HG03108 (cell line): ENCODE measurements around the gene PHAF1.

Experiments used
- ATAC-seq: cut with Tn5 transposase; IDR thresholded peaks from one replicate; pipeline ENCODE4 v1.9.1; 2021; ENCODE audit warnings: moderate library complexity; ENCODE audit not compliant: unreplicated experiment

PHAF1 gene

DNA sequence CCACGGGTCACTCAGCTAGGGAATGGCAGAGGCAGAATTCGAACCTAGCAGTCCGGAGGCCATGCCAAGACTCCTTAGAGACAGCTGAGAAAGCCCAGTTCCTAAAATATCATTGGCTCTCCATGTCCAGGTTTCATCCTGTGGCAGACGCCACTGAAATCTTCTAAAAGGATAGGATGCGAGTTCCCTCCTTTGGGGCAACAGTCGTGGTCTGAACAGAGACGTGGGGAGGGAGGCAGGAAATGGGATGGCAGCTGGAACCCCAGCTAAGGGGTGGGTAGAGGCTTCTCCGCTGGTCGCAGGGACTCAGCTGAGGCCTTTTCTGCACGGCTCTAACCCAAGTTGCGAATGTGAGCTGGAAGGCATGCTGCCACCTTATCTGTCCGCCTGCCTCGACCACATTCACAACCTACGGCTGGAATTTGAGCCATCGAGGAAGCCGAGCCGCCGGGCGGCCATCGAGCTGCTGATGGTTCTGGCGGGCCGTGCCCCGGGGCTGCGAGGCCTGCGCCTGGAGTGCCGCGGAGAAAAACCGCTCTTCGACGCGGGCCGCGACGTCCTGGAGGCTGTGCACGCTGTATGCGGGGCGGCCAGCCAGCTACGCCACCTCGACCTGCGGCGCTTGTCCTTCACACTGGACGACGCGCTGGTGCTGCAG lies 52.9 kb downstream of the PHAF1 start:
- no peak for ATAC-seq

DNA sequence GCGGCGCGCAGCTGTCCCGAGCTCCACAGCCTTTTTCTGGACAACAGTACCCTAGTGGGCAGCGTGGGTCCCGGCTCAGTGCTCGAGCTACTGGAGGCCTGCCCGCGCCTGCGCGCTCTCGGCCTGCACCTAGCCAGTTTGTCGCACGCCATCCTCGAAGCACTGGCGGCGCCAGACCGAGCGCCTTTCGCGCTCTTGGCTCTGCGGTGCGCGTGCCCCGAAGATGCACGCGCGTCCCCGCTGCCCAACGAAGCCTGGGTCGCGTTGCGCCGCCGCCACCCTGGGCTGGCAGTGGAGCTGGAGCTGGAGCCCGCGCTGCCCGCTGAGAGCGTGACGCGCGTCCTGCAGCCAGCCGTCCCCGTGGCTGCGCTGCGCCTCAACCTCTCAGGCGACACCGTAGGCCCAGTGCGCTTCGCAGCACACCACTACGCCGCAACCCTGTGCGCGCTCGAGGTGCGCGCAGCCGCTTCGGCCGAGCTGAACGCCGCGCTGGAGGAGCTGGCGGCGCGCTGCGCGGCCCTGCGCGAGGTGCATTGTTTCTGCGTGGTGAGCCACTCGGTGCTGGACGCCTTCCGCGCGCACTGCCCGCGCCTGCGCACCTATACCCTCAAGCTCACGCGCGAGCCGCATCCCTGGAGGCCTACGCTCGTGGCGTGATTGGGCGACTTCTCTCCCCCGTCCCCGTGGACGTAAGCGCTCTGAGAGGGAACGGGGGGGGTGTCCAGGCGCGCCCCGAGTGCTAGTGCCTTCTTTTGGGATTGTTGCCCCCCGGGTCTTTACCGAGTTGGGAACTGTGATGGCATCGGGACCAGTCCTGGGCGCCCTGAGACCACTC lies 53.6 kb downstream of the PHAF1 start:
- ATAC-seq = no peak

DNA sequence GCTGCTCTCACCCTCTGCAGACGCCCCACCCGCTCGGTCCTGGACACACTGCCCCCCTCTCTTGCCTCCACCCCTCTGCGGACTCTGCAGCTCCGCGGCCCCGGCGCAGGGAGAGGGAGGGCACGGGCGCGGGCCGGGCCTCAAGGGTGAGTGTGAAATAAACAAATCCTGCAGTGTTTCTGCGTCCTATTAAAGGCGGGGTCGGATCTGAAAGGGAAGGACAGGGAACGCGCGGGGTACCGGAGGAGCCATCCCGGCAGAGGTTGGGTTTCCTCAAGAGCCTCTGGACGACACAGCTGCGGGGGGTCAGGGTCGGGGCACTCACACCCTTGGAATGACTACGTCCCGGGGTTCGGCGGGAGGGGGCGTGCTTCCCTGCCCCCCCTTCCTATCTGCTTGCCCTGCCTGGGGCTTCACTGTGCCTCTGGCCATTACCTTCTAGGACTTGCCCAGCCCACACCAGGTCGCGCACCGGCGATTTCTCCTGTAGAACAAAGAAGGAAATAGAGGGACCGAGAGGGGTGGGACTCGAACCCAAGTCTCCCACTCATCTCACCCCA lies 54.3 kb downstream of the PHAF1 start:
- ATAC-seq = no peak

DNA sequence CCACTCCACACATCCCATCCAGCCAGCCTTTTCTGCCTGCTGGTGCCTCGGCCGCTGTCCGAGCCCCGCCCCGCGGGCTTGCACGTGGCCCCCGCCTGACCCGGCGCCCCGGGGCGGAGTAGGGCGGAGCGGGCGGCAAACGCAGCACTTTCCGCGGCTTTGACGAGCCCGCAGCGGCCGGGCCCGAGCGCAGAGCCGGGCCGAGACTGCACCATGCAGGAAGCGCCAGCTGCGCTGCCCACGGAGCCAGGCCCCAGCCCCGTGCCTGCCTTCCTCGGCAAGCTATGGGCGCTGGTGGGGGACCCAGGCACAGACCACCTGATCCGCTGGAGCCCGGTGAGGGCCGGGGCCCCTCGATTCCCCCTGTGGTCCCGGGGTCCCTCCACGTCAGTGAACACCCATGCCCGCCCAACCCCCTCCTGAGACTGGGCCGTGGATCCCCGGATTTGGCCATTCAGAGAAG lies 54.9 kb downstream of the PHAF1 start, which contains the start of gene HSF4:
Gene HSF4 (plus strand): TSS at position 147 of the 463 bp plus-strand sequence. CDS start 67 bp downstream, at position 214.
- no peak for ATAC-seq

DNA sequence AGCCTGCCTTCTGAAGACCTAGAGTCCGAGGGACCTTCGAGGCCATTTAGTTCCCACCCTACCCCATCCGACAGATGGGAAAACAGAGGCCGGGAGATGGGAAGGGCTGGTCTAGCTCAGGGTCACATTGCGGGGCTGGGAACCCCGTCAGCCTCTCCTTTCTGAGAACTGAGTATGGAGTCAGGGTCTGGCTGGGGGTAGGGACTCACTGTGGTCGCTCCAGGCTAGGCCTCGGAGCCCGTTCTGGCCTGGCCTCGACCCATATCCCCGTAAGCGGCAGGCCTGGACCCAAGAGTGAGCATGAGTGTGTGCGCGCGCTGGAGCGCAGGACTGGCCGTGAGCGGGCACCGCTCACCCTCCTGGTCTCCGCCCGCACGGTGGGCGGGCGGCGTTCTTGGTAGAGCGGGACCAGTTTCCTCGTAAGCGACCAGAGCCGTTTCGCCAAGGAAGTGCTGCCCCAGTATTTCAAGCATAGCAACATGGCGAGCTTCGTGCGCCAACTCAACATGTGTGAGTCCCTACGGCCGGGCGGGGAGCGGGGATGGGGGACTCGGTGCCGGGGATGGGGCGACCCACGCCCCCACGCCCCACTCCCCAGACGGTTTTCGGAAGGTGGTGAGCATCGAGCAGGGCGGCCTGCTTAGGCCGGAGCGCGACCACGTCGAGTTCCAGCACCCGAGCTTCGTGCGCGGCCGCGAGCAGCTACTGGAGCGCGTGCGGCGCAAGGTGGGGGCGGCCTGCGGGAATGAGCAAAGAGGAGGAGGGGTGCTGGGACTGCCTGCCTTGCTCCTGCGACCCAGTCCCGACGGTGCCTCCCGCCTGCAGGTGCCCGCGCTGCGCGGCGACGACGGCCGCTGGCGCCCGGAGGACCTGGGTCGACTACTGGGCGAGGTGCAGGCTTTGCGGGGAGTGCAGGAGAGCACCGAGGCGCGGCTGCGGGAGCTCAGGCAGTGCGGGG lies 55.7 kb downstream of the PHAF1 start:
- no peak for ATAC-seq

DNA sequence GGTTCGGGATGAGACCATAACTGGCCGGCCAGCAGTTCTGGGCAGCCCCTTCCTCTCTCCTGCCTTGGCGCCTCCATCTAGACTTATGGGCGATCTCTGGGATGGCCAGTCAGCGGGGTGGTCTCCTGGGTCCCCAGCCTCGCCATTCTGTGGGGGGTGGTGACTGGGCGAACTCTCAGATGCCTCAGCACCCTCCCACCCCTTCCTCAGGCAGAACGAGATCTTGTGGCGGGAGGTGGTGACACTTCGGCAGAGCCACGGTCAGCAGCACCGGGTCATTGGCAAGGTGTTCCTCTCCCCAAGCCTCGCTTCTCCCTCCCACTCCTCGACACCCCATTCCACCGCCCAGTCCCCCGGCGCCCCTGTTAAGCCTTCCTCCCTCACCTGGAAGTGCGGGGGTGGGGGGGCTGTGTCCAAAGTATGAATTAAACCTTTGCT lies 56.4 kb downstream of the PHAF1 start:
- ATAC-seq = no peak

DNA sequence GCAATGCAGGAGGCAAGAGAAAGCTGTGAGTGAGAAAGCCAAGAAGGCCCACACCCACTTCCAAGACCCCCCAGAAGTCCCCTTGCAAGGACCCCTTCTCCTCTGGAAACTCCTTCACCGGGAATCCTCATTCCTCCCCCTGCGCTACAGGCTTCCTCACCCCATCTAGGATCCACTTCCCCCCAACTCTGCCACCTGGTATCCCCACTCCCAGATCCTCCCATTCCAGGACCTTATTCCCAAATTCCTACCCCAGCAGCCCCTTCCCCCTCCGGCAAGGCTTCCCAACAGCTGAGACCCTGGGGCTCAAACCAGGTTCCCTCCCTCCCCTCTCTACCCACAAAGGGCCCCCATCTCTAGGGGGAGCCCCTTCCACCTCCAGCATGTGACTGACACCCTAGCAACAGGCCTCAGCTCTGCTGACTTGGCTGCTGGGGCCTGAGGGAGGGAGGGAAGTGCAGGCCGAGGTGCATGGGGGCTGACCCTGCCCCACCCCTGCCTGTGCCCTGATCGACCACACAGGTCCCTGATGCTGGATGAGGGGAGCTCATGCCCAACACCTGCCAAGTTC lies 56.9 kb downstream of the PHAF1 start:
- no peak for ATAC-seq

DNA sequence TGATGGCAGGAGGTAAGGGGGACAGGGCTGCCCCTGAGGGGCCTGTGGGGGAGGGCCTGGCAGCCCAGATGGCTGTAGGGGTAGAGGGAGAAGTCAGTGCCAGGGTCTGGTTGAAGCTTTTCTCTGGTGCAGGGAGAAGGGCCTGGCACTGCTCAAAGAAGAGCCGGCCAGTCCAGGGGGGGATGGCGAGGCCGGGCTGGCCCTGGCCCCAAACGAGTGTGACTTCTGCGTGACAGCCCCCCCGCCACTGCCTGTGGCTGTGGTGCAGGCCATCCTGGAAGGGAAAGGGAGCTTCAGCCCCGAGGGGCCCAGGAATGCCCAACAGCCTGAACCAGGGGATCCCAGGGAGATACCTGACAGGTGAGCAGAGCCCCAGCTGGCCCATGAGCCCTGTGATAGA lies 57.8 kb downstream of the PHAF1 start:
- ATAC-seq = no peak

DNA sequence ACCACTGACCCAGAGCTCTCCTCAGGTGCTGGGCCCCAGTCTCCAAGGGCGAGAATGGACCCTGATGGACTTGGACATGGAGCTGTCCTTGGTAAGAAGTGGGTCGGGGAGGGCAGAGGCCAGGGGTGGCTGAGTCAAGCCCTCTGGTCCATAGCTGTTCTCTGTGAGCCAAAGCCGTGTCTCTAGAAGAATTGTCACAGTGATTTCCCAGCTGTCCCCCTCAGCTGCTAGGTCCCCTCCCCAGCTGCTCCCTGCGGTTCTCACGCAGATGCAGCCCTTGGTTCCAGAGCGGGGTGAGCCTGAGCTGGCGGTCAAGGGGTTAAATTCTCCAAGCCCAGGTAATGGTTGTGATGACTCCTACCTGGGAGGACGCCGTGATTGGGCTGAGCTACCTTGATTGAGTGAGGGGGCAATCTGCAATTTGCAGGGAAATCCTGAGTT lies 59.3 kb downstream of the PHAF1 start:
- no peak for ATAC-seq

DNA sequence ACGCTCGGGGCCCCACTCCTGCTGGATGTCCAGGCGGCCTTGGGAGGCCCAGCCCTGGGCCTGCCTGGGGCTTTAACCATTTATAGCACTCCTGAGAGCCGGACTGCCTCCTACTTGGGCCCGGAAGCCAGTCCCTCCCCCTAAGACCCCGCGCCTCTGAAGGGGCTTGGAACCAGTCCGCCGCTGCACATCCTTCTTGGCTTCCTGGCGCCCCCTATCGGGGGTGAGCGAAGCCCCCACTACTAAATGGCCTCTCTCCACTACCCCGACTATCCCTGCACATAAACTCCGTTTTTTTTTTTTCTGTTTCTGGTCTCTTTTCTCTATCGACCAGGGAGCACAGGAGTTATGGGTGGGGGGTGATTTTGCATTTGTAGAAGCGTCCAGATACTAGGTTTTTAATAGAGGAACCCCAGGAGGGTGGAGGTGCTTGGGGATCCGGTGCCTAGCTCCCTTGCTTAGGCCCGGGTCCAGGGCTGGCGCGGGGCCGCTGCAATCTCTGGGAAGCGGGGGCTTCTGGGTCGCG lies 60.0 kb downstream of the PHAF1 start:
- ATAC-seq = peak; percentile 1

DNA sequence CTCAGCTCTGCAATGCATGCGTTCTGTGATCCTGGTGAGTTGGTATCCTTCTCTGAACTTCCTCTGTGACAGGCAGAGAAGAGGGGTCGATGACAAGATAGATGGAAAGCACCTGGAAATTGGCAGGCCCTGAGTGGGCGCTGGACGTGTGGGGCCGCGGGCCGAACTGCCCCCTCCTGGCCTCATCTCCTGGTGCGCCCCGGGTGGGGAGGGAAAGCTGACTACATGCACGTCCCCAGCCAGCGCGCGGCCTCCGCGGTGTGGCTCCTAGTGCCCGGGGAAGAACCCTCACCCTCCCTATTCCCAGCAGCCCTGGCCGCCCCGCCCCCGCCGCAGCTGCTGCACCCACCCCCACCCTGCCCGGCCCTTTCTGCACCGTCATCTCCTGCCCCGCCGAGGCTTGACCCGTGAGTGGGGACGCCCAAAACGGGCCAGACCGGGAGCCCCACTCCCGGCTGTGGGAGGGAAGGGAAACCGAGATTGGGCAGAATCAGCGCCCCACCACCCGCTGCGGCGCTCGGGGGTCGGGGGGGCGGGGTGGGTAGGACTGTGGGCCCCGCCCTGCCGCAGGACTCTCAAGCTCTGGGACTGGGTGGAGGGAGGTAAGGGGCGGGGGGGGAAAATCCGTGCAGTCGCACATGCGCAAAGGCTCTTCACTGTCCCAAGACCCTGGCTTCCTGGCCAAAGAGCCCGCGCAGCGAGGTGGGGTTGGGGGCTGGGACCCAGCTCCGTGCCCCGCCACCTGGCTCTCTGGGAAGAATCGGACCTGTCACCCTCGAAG lies 60.6 kb downstream of the PHAF1 start, which contains the start of gene NOL3:
Gene NOL3 (plus strand): TSS at position 371 of the 781 bp plus-strand sequence.
- peak; percentile 37 for ATAC-seq

DNA sequence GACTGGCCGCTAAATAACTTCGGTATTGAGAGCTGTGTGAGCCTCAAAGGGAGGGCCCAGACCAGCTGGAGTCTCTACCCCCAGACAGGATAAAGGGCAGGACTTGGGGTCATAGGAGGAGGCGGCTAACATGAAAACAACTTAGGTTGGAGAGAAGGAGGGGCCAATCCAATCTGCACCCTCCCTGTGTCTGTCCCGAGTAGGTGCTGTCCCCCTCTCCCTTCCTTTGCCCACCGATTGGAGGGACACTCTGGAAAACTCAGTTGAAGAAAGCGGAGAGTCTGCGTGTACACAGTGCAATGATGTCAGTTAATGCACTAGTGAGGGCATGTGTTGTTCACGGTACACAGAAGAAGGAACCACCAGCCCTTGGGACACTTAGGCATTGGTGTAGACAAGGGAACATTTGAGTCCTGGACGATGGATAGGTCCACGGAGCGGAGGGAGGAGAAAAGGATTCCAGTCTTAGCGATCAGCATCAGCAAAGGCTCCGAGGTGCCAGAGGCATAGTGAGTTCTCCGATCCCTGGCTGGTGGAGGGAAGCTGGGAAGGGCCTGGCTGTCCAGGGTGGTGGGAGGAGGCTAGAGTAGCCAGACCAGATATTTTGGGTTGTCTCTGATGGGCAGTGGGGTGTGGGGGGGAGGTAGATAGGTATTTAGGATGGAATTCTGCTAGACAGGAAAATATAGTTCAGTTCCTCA lies 61.4 kb downstream of the PHAF1 start:
- ATAC-seq = no peak

DNA sequence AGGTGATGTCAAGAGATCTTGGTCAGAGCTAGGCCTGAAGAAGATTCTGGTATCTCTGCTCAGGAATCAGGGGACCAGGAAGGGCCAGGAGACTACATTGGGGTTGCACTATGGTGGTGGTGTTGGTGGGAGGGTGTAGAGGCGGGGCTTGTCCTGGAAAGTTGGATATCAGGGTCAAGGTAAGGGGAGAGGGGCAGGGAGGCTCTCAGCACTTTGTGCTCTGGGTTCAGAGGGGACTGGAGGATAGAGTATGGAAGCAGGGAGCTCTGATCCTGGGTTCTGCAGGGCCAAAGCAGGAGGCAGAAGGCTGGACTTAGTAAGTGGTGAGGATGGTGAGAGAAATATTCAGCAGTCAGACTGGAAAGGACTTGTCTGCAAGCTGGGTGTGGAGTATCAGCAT lies 63.6 kb downstream of the PHAF1 start:
- no peak for ATAC-seq

DNA sequence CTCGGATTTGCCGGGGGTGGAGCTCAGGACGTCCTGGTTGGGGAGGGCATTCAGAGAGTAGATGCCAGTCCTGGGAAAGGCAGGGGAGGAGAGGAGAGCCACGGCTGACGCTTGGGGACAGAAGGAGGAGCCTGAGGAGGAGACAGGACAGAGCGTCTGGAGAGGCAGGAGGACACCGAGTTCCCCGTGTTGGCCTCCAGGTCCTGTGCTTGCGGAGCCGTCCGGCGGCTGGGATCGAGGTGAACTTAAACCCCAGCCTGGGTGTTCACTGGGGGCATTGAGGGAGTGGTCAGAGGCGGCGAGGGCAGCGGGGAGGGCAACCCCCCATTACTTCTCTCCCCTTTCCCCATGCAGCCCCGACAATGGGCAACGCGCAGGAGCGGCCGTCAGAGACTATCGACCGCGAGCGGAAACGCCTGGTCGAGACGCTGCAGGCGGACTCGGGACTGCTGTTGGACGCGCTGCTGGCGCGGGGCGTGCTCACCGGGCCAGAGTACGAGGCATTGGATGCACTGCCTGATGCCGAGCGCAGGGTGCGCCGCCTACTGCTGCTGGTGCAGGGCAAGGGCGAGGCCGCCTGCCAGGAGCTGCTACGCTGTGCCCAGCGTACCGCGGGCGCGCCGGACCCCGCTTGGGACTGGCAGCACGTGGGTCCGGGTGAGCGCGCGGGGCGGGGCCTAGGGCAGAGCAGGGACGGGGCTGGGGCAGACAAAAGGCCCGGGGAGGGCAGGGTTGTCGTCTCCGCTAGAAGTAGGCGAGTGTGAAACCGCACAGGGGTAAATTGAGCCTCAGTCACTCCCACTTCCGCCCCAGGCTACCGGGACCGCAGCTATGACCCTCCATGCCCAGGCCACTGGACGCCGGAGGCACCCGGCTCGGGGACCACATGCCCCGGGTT lies 64.3 kb downstream of the PHAF1 start:
- peak; percentile 38 for ATAC-seq

DNA sequence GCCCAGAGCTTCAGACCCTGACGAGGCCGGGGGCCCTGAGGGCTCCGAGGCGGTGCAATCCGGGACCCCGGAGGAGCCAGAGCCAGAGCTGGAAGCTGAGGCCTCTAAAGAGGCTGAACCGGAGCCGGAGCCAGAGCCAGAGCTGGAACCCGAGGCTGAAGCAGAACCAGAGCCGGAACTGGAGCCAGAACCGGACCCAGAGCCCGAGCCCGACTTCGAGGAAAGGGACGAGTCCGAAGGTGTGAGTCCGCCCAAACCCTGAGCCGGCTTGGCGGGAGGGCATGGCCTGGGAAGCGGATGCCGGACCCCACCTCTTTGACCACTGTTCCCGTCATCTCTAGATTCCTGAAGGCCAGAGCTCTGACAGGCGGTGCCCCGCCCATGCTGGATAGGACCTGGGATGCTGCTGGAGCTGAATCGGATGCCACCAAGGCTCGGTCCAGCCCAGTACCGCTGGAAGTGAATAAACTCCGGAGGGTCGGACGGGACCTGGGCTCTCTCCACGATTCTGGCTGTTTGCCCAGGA lies 65.0 kb downstream of the PHAF1 start:
- ATAC-seq = no peak

DNA sequence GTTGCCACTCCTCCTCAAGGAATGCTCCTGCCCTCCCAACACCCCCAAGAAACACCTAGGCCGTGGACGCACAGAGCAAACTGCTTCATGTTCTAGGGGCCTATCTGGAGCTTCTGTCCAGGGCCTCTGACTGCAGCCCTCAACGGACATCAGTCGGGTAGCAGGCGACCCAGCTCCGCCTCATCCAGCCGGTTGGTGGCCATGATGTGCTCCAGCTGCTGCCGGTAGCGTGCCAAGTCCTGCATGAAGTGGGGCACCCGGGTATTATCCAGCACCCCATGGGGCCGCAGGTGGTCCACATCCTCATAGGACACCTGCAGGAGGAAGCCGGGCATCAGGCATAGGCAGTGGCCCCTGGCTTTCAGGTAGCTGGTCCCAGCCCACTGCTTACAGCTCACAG lies 66.9 kb downstream of the PHAF1 start:
- ATAC-seq = no peak
